H9 (cell line): ENCODE measurements around the gene ODAD4. TPM values are rescaled to one million over a fixed set of nuclear protein-coding genes. Genes with fewer than 3 reads are reported as not detected.
A peak's percentile ranks its signal among the peaks of the same experiment; 100 is the strongest.

Experiments used
- DNase-seq: peaks from one replicate; pipeline ENCODE4 v3.0.0-alpha.2; 2017
- H2AFZ ChIP-seq: one replicate; pipeline ENCODE4 v1.6.1; 2013; ENCODE audit warnings: mild to moderate bottlenecking, low read length, control low read depth, moderate library complexity
- H2AK5ac ChIP-seq: 2 replicates; pipeline ENCODE4 v1.6.1; 2013; ENCODE audit warnings: low read length, control low read depth, mixed read lengths; ENCODE audit not compliant: insufficient read length
- H2BK120ac ChIP-seq: one replicate; pipeline ENCODE4 v1.6.1; 2013; ENCODE audit warnings: low read depth, mild to moderate bottlenecking, low read length, control low read depth, inconsistent platforms; ENCODE audit not compliant: poor library complexity, severe bottlenecking
- H2BK12ac ChIP-seq: 2 replicates; pipeline ENCODE4 v1.6.1; 2013; ENCODE audit warnings: low read length, control low read depth, mixed read lengths, low read depth; ENCODE audit not compliant: insufficient read length
- H2BK15ac ChIP-seq: 2 replicates; pipeline ENCODE4 v1.6.1; 2013; ENCODE audit warnings: low read depth, low read length, control low read depth
- H2BK20ac ChIP-seq: one replicate; pipeline ENCODE4 v1.6.1; 2013; ENCODE audit warnings: low read depth, mild to moderate bottlenecking, low read length, control low read depth, inconsistent platforms; ENCODE audit not compliant: poor library complexity, severe bottlenecking
- H2BK5ac ChIP-seq: 2 replicates; pipeline ENCODE4 v1.6.1; 2013; ENCODE audit warnings: low read length, control low read depth, mixed read lengths; ENCODE audit not compliant: insufficient read length
- H3K14ac ChIP-seq: 2 replicates; pipeline ENCODE4 v1.6.1; 2013; ENCODE audit warnings: low read length, control low read depth; ENCODE audit not compliant: insufficient read depth
- H3K18ac ChIP-seq: 2 replicates; pipeline ENCODE4 v1.6.1; 2013; ENCODE audit warnings: low read depth, mild to moderate bottlenecking, mixed read lengths, low read length, control low read depth; ENCODE audit not compliant: insufficient read length
- H3K23ac ChIP-seq: 2 replicates; pipeline ENCODE4 v1.6.1; 2013; ENCODE audit warnings: low read length, control low read depth, mixed read lengths, low read depth; ENCODE audit not compliant: insufficient read length
- H3K23me2 ChIP-seq: 2 replicates; pipeline ENCODE4 v1.6.1; 2013; ENCODE audit warnings: low read depth, mild to moderate bottlenecking, mixed read lengths, low read length, control low read depth; ENCODE audit not compliant: insufficient read length, poor library complexity, severe bottlenecking
- H3K27ac ChIP-seq: 2 replicates; pipeline ENCODE4 v1.5.1; 2013; ENCODE audit warnings: low read length, control low read depth, mixed read lengths, low read depth; ENCODE audit not compliant: insufficient read length
- H3K27me3 ChIP-seq: 2 replicates; pipeline ENCODE4 v1.6.1; 2013; ENCODE audit warnings: low read length, control low read depth, inconsistent platforms; ENCODE audit not compliant: insufficient read depth
- H3K4ac ChIP-seq: 2 replicates; pipeline ENCODE4 v1.6.1; 2013; ENCODE audit warnings: low read depth, mild to moderate bottlenecking, control low read depth, inconsistent platforms, low read length, moderate library complexity
- H3K4me1 ChIP-seq: 2 replicates; pipeline ENCODE4 v1.6.1; 2013; ENCODE audit warnings: low read length, control low read depth, inconsistent platforms; ENCODE audit not compliant: insufficient read depth
- H3K4me2 ChIP-seq: 2 replicates; pipeline ENCODE4 v1.6.1; 2013; ENCODE audit warnings: low read length, control low read depth, mixed read lengths; ENCODE audit not compliant: insufficient read length, insufficient read depth
- H3K56ac ChIP-seq: 2 replicates; pipeline ENCODE4 v1.6.1; 2013; ENCODE audit warnings: low read depth, mild to moderate bottlenecking, mixed read lengths, low read length, control low read depth; ENCODE audit not compliant: insufficient read length
- H3K79me1 ChIP-seq: 2 replicates; pipeline ENCODE4 v1.6.1; 2013; ENCODE audit warnings: low read depth, mild to moderate bottlenecking, moderate library complexity, low read length, control low read depth, inconsistent platforms; ENCODE audit not compliant: insufficient read depth, poor library complexity, severe bottlenecking
- H3K79me2 ChIP-seq: 2 replicates; pipeline ENCODE4 v1.6.1; 2013; ENCODE audit warnings: low read length, control low read depth, inconsistent platforms; ENCODE audit not compliant: insufficient read depth
- H3K9ac ChIP-seq: 2 replicates; pipeline ENCODE4 v1.6.1; 2013; ENCODE audit warnings: low read length, control low read depth, mixed read lengths; ENCODE audit not compliant: insufficient read length; ENCODE audit errors: extremely low read depth
- H3K9me3 ChIP-seq: one replicate; pipeline ENCODE4 v1.6.1; 2013; ENCODE audit warnings: low read depth, low read length, inconsistent platforms; ENCODE audit not compliant: control insufficient read depth
- H3T11ph ChIP-seq: one replicate; pipeline ENCODE4 v1.6.1; 2013; ENCODE audit warnings: mild to moderate bottlenecking, low read length, control low read depth, inconsistent platforms
- H4K20me1 ChIP-seq: one replicate; pipeline ENCODE4 v1.6.1; 2013; ENCODE audit not compliant: control insufficient read depth, insufficient read length, insufficient read depth
- H4K5ac ChIP-seq: 2 replicates; pipeline ENCODE4 v1.6.1; 2013; ENCODE audit warnings: low read depth, mild to moderate bottlenecking, mixed read lengths, low read length, control low read depth; ENCODE audit not compliant: insufficient read length
- H4K8ac ChIP-seq: replicated peaks from 2 replicates; pipeline ENCODE4 v1.6.1; 2013; ENCODE audit warnings: low read length, control low read depth, mixed read lengths, low read depth; ENCODE audit not compliant: insufficient read length
- H4K91ac ChIP-seq: 2 replicates; pipeline ENCODE4 v1.6.1; 2013; ENCODE audit warnings: low read depth, mild to moderate bottlenecking, moderate library complexity, mixed read lengths, low read length, control low read depth; ENCODE audit not compliant: insufficient read length
- H3K27ac Mint-ChIP-seq, 3 experiments: 2 replicates in 2 of 3; 3 replicates in 1 of 3; pipeline ENCODE4 v1.8.0; 2020 to 2021; ENCODE audit warnings: mixed read lengths in 3 of 3, mild to moderate bottlenecking in 1 of 3, moderate library complexity in 1 of 3
- H3K27me3 Mint-ChIP-seq: 2 replicates; pipeline ENCODE4 v1.8.0; 2021; ENCODE audit warnings: low read depth, mild to moderate bottlenecking, moderate library complexity, mixed read lengths
- H3K36me3 Mint-ChIP-seq, 3 experiments: 2 replicates in 2 of 3; 3 replicates in 1 of 3; pipeline ENCODE4 v1.8.0; 2020 to 2021; ENCODE audit warnings: low read depth in 3 of 3, mixed read lengths in 3 of 3; ENCODE audit not compliant: insufficient read depth in 1 of 3
- H3K4me1 Mint-ChIP-seq, 2 experiments: 2 replicates each; pipeline ENCODE4 v1.8.0; 2020; ENCODE audit warnings: mixed read lengths in 2 of 2
- H3K4me3 Mint-ChIP-seq, 2 experiments: 2 replicates in 1 of 2; 3 replicates in 1 of 2; pipeline ENCODE4 v1.8.0; 2020 to 2021; ENCODE audit warnings: mild to moderate bottlenecking in 2 of 2, mixed read lengths in 2 of 2, moderate library complexity in 1 of 2
- H3K9me3 Mint-ChIP-seq, 2 experiments: 2 replicates in 1 of 2; 3 replicates in 1 of 2; pipeline ENCODE4 v1.8.0; 2020; ENCODE audit warnings: mild to moderate bottlenecking in 2 of 2, mixed read lengths in 2 of 2, moderate library complexity in 1 of 2
- CTCF ChIP-seq: fragments of 200-600 bp; sonication (generic); conservative IDR thresholded peaks from 3 replicates; pipeline ENCODE4 v1.8.0; 2021; ENCODE audit warnings: antibody characterized with exemption, mild to moderate bottlenecking
- WGBS: extraction: QIAGEN DNeasy Blood & Tissue Kit; methylation state at CpG from one replicate; pipeline ENCODE4 v1.1.7; 2013; ENCODE audit warnings: missing lambda C conversion rate, low lambda C conversion rate, mixed read lengths; ENCODE audit not compliant: insufficient read length; ENCODE audit errors: extremely low coverage; 5-methylcytosine and 5-hydroxymethylcytosine counted together
- total RNA-seq: library from RNA; stranded (reverse); gene quantifications from 2 replicates; pipeline ENCODE4 v1.2.1, GENCODE V29; 2021

Gene ODAD4
- total RNA-seq, 1 experiment from 2014 or later: 2.1 TPM

- Histone ChIP-seq H2BK5ac (no peak overlapping the region), H3K27ac (no peak overlapping the region), H4K8ac (no peak overlapping the region), H3K9ac (no peak overlapping the region), H3K56ac (no peak overlapping the region), H2BK15ac (no peak overlapping the region), H3K14ac (no peak overlapping the region), H3K18ac (no peak overlapping the region), H4K20me1 (no peaks in the 10 kb centered on the region), H2AK5ac (no peak overlapping the region), H3K27me3 (no peaks in the 10 kb centered on the region), H3K4me1 (no peaks in the 10 kb centered on the region), H4K5ac (no peak overlapping the region), H2BK20ac (no peak overlapping the region), H3K9me3 (no peaks in the 10 kb centered on the region), H3K79me1 (no peaks in the 10 kb centered on the region), H3K79me2 (no peaks in the 10 kb centered on the region), H3K4me2 (no peak overlapping the region), H2BK120ac (no peak overlapping the region), H3K23me2 (no peaks in the 10 kb centered on the region), H2BK12ac (no peak overlapping the region), H2AFZ (no peak overlapping the region), H3K4ac (no peak overlapping the region), H3K23ac (no peak overlapping the region), H3T11ph (no peak overlapping the region), H4K91ac (no peak overlapping the region)
- H3K27me3 Mint-ChIP-seq: no peaks in the 10 kb centered on the region
- no peaks in the 10 kb centered on the region for H3K9me3 Mint-ChIP-seq
- no CpG with 5 or more reads among the region's 3 CpGs for WGBS
- DNase-seq: no peak
- no peak for TF ChIP-seq CTCF
- H3K4me3 Mint-ChIP-seq: no peak overlapping the region
- H3K36me3 Mint-ChIP-seq: peaks cover 54 to 98% (median 94%) of the 10 kb centered on the region in 3 experiments; a peak in 6 of 7 replicates
- peak overlapping the region in 1 of 3 experiments; percentile 24; a peak in 2 of 7 replicates for H3K27ac Mint-ChIP-seq
- no peaks in the 10 kb centered on the region for H3K4me1 Mint-ChIP-seq
These were observed 57.2 kb downstream of the ODAD4 start for GRCh38 chr17:41987642-41988041.
